Peyer's patch (tissue), 4 donors: ENCODE measurements around the gene ACTR10.

Experiments used
- POLR2A ChIP-seq, 2 donors: fragments of 450-650 bp; IDR thresholded peaks; one replicate each; pipeline ENCODE4 v1.5.1; 2017; ENCODE audit warnings: antibody characterized with exemption in 2 of 2, mild to moderate bottlenecking in 2 of 2, moderate library complexity in 2 of 2
- TF ChIP-seq, protein P1 (sequence below), 6 experiments: fragments of 450-650 bp in 4 of 6; fragments of 200-600 bp in 2 of 6; sonication (generic) in 1 of 6; IDR thresholded peaks; one replicate each; pipeline ENCODE4 v1.5.1; 2017 to 2019; ENCODE audit warnings: antibody characterized with exemption in 6 of 6, mild to moderate bottlenecking in 3 of 6, moderate library complexity in 1 of 6

DNA sequence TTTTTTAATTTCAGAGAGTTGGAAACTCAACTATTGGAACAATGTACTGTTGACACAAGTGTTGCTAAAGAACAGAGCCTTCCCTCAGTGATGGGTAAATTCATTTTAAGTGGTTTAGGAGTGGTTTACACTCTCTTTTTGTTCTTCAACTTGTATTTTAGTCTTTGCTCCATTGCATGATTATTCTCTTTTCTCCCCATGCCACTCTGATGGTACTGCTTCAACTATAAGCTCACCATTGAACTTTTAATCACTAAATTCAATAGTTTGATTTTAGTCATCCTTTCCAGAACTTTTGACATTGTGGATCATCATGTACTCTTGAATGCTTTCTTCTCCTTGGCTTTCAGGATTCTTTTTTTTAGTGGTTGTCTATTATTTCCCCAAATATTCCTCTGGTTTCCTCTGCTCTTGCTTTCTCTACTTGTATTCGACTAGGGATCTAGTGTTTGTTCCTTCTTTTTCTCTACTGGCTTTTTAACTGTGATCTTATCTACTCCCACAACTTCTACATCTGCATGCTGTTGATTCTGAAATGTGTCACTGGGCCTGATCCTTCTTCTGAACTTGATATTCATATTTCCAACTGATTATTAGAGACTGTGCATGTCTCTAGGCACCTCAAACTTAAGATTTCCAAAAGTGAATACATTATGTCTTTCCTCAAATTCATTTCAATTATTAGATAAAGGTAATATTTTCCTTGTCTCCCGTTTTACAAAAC, 15.4 kb downstream of the ACTR10 start:
- TF ChIP-seq, protein P1, sequence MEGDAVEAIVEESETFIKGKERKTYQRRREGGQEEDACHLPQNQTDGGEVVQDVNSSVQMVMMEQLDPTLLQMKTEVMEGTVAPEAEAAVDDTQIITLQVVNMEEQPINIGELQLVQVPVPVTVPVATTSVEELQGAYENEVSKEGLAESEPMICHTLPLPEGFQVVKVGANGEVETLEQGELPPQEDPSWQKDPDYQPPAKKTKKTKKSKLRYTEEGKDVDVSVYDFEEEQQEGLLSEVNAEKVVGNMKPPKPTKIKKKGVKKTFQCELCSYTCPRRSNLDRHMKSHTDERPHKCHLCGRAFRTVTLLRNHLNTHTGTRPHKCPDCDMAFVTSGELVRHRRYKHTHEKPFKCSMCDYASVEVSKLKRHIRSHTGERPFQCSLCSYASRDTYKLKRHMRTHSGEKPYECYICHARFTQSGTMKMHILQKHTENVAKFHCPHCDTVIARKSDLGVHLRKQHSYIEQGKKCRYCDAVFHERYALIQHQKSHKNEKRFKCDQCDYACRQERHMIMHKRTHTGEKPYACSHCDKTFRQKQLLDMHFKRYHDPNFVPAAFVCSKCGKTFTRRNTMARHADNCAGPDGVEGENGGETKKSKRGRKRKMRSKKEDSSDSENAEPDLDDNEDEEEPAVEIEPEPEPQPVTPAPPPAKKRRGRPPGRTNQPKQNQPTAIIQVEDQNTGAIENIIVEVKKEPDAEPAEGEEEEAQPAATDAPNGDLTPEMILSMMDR (IDR thresholded peaks at IDR 0.05), result no peak
- TF ChIP-seq POLR2A (IDR thresholded peaks at IDR 0.05), result no peak
